Stimulated activated CD8-positive, alpha-beta memory T cell treated with anti-CD3 and anti-CD28 coated beads, Interleukin-15, amount 100 ng/mL, for 4 hours (primary cell): ENCODE measurements around the gene TMEM54.

Experiments used
- DNase-seq, 2 donors: peaks; one replicate each; pipeline ENCODE4 v3.0.0-alpha.2; 2020; ENCODE audit warnings: low read depth in 2 of 2

The TMEM54 gene

GRCh38 chr1:32900956-32901822 is at the start of gene TMEM54:
TSS of gene TMEM54 (minus strand) at chr1:32901389. CDS start at chr1:32901238, 151 bp downstream.
- no peak for DNase-seq

- no peak for DNase-seq
Measured at GRCh38 chr1:32949519-32949918, 48.3 kb upstream of the TMEM54 start.

GRCh38 chr1:32948905-32949304 is 47.7 kb upstream of the TMEM54 start:
- DNase-seq: no peak

GRCh38 chr1:32948390-32948722 is 47.2 kb upstream of the TMEM54 start:
- DNase-seq: no peak

- no peak for DNase-seq
Measured at GRCh38 chr1:32947669-32948389, 46.6 kb upstream of the TMEM54 start.

GRCh38 chr1:32946413-32946812 is 45.2 kb upstream of the TMEM54 start:
- DNase-seq: no peak

- no peak for DNase-seq
Measured at GRCh38 chr1:32944180-32944579, 43.0 kb upstream of the TMEM54 start.

- no peak for DNase-seq
Measured at GRCh38 chr1:32939655-32940371, 38.6 kb upstream of the TMEM54 start.

GRCh38 chr1:32937061-32937460 is 35.9 kb upstream of the TMEM54 start:
- DNase-seq: no peak

GRCh38 chr1:32934535-32934934 is 33.3 kb upstream of the TMEM54 start:
- no peak for DNase-seq

GRCh38 chr1:32933742-32934322 is 32.6 kb upstream of the TMEM54 start:
- DNase-seq: no peak

GRCh38 chr1:32931760-32932159 is 30.6 kb upstream of the TMEM54 start:
- DNase-seq: no peak

- no peak for DNase-seq
Measured at GRCh38 chr1:32929366-32929765, 28.2 kb upstream of the TMEM54 start.

- DNase-seq: no peak
Measured at GRCh38 chr1:32928715-32929114, 27.5 kb upstream of the TMEM54 start.

GRCh38 chr1:32928285-32928684 is 27.1 kb upstream of the TMEM54 start:
- DNase-seq: no peak

- no peak for DNase-seq
Measured at GRCh38 chr1:32927441-32927840, 26.3 kb upstream of the TMEM54 start.

- DNase-seq: no peak
Measured at GRCh38 chr1:32926562-32926961, 25.4 kb upstream of the TMEM54 start.

GRCh38 chr1:32925403-32926162 is 24.4 kb upstream of the TMEM54 start:
- DNase-seq: no peak

GRCh38 chr1:32924881-32925344 is 23.7 kb upstream of the TMEM54 start:
- DNase-seq: no peak

GRCh38 chr1:32920833-32921232 is 19.6 kb upstream of the TMEM54 start:
- no peak for DNase-seq
